Natural killer cell (primary cell): Measurements from ENCODE around the gene MYH7. TPM values are rescaled to one million over a fixed set of nuclear protein-coding genes. Genes with fewer than 3 reads are reported as not detected.

Experiments used
- ATAC-seq, 3 donors: fragments of 150-1000 bp in 2 of 3; fragments of 200-7000 bp in 1 of 3; cut with Tn5 transposase; 1 replicate in 1 of 3; 2 replicates in 2 of 3; pipeline ENCODE4 v1.10.0; 2021; ENCODE audit warnings: mild to moderate bottlenecking in 2 of 3, moderate library complexity in 2 of 3
- DNase-seq, 2 donors: peaks; one replicate each; pipeline versions ENCODE4 v3.0.0 to v3.0.0-alpha.2; 2013 to 2021; ENCODE audit warnings: mixed read lengths in 1 of 2
- H3K27ac ChIP-seq: one replicate; pipeline ENCODE4 v1.5.1; 2013; ENCODE audit warnings: mild to moderate bottlenecking, low read length
- H3K27me3 ChIP-seq: one replicate; pipeline ENCODE4 v1.6.1; 2013; ENCODE audit warnings: low read length; ENCODE audit not compliant: control insufficient read depth, insufficient read depth
- H3K36me3 ChIP-seq: one replicate; pipeline ENCODE4 v1.6.1; 2013; ENCODE audit warnings: low read length; ENCODE audit not compliant: control insufficient read depth, insufficient read depth
- H3K4me1 ChIP-seq: one replicate; pipeline ENCODE4 v1.6.1; 2013; ENCODE audit warnings: low read length; ENCODE audit not compliant: control insufficient read depth, insufficient read depth
- H3K4me3 ChIP-seq: one replicate; pipeline ENCODE4 v1.5.1; 2013; ENCODE audit warnings: low read length
- H3K9me3 ChIP-seq: one replicate; pipeline ENCODE4 v1.6.1; 2013; ENCODE audit warnings: low read length; ENCODE audit not compliant: control insufficient read depth, insufficient read depth
- H3K27ac Mint-ChIP-seq, 2 donors: one replicate each; pipeline ENCODE4 v1.8.0; 2022; ENCODE audit warnings: mild to moderate bottlenecking in 2 of 2, mixed read lengths in 2 of 2, moderate library complexity in 1 of 2
- H3K27me3 Mint-ChIP-seq, 2 donors: one replicate each; pipeline ENCODE4 v1.8.0; 2022; ENCODE audit warnings: low read depth in 2 of 2, mixed read lengths in 2 of 2
- H3K36me3 Mint-ChIP-seq: one replicate; pipeline ENCODE4 v1.8.0; 2022; ENCODE audit warnings: mixed read lengths
- H3K4me1 Mint-ChIP-seq, 2 donors: one replicate each; pipeline ENCODE4 v1.8.0; 2022; ENCODE audit warnings: mixed read lengths in 2 of 2
- H3K4me3 Mint-ChIP-seq: one replicate; pipeline ENCODE4 v1.8.0; 2022; ENCODE audit warnings: mild to moderate bottlenecking, moderate library complexity, mixed read lengths
- H3K9me3 Mint-ChIP-seq, 2 donors: one replicate each; pipeline ENCODE4 v1.8.0; 2022; ENCODE audit warnings: mixed read lengths in 2 of 2
- CTCF ChIP-seq: fragments of 200-600 bp; IDR thresholded peaks from one replicate; pipeline ENCODE4 v1.8.0; 2022; ENCODE audit warnings: antibody characterized with exemption
- WGBS: methylation state at CpG from one replicate; pipeline ENCODE4 v1.1.7; 2013; ENCODE audit warnings: missing lambda C conversion rate; ENCODE audit not compliant: insufficient coverage; 5-methylcytosine and 5-hydroxymethylcytosine counted together
- intact Hi-C: fragments of 100-400 bp; cut with micrococcal nuclease; formaldehyde crosslinking; loops from one replicate; pipeline ENCODE4 v1.14.2; 2022
- total RNA-seq, 4 donors: library from RNA; stranded (reverse); fragments of 120-200 nt in 1 of 4; gene quantifications; one replicate each; pipeline versions ENCODE4 v1.2.3 to v1.2.4, GENCODE V29; 2013 to 2022

The MYH7 gene
- total RNA-seq, 3 donors from 2014 or later (not counting 1 experiment from before 2014, with no cell fraction given) = not detected

GRCh38 chr14:23365036-23365731 is 70.3 kb downstream of the MYH7 start, which contains the start of gene EFS:
TSS of gene EFS (minus strand) at chr14:23365172. CDS start at chr14:23365025, 147 bp downstream.
- H3K27ac Mint-ChIP-seq = no peak within 1 kb of the TSS
- Histone ChIP-seq H3K4me3 (no peak within 1 kb of the TSS), H3K4me1 (no peaks in the 10 kb centered on the region), H3K27ac (no peak within 1 kb of the TSS), H3K9me3 (no peaks in the 10 kb centered on the region), H3K36me3 (no peaks in the 10 kb centered on the region), H3K27me3 (peaks cover 5% of the 10 kb centered on the region)
- 3% methylated on average over 74 of the region's 74 CpGs for WGBS
- no peak for ATAC-seq
- H3K4me3 Mint-ChIP-seq = no peak within 1 kb of the TSS
- peaks cover 32% of the 10 kb centered on the region in 2 donors for H3K27me3 Mint-ChIP-seq
- H3K9me3 Mint-ChIP-seq = no peaks in the 10 kb centered on the region
- no peak for DNase-seq
- TF ChIP-seq CTCF = no peak
- no peaks in the 10 kb centered on the region for H3K4me1 Mint-ChIP-seq
- intact Hi-C loops = no loop called here
- H3K36me3 Mint-ChIP-seq = no peaks in the 10 kb centered on the region

- WGBS = 38% methylated on average over 18 of the region's 21 CpGs
- intact Hi-C loops = no loop called here
- Mint-ChIP-seq H3K27ac (no peak overlapping the region), H3K4me3 (no peak overlapping the region), H3K27me3 (peaks cover 32% of the 10 kb centered on the region in 2 donors), H3K36me3 (no peaks in the 10 kb centered on the region), H3K9me3 (no peaks in the 10 kb centered on the region), H3K4me1 (no peaks in the 10 kb centered on the region)
- H3K4me1 ChIP-seq = no peaks in the 10 kb centered on the region
- no peaks in the 10 kb centered on the region for H3K36me3 ChIP-seq
- ATAC-seq (no peak), DNase-seq (no peak)
- TF ChIP-seq CTCF = no peak
- H3K9me3 ChIP-seq = no peaks in the 10 kb centered on the region
- H3K27me3 ChIP-seq = peaks cover 5% of the 10 kb centered on the region
- H3K27ac ChIP-seq = no peak overlapping the region
- no peak overlapping the region for H3K4me3 ChIP-seq
These were observed 71.1 kb downstream of the MYH7 start for GRCh38 chr14:23364164-23365035.

Other genes starting within 250 kb of the MYH7 start
- not detected for gene RNF212B, start 197.7 kb downstream of the MYH7 start, total RNA-seq
- 10 to 100 TPM in 1 of 3 donors, 1 to 10 TPM in 2; 5.1 to 10.1 (median 7.0) TPM for gene HOMEZ, start 149.5 kb downstream of the MYH7 start, total RNA-seq
- gene PPP1R3E, start 132.8 kb downstream of the MYH7 start, total RNA-seq = 10 to 100 TPM; 13.2 to 27.8 (median 25.1) TPM
- gene BCL2L2, start 128.8 kb downstream of the MYH7 start, total RNA-seq = 10 to 100 TPM; 13.8 to 25.3 (median 14.4) TPM
- 100 to 1,000 TPM; 226 to 261 (median 238) TPM for gene PABPN1, start 114.2 kb downstream of the MYH7 start, total RNA-seq
- gene SLC22A17, start 82.8 kb downstream of the MYH7 start, total RNA-seq = under 1 TPM in 2 of 3 donors, not detected in 1; 0.28 to 1.00 TPM
- not detected for gene EFS, start 70.5 kb downstream of the MYH7 start, total RNA-seq
- not detected for gene IL25, start 62.9 kb downstream of the MYH7 start, total RNA-seq
- gene CMTM5, start 58.6 kb downstream of the MYH7 start, total RNA-seq = 1 to 10 TPM in 2 of 3 donors, not detected in 1; 2.9 to 4.5 TPM
- not detected for gene MYH6, start 27.4 kb downstream of the MYH7 start, total RNA-seq
- 100 to 1,000 TPM; 110 to 136 (median 126) TPM for gene NGDN, start 34.0 kb upstream of the MYH7 start, total RNA-seq
- gene ZFHX2, start 116.1 kb upstream of the MYH7 start, total RNA-seq = under 1 TPM; 0.07 to 0.72 (median 0.45) TPM
- gene THTPA, start 120.6 kb upstream of the MYH7 start, total RNA-seq = 10 to 100 TPM; 16.5 to 19.3 (median 19.1) TPM
- 100 to 1,000 TPM; 219 to 296 (median 259) TPM for gene AP1G2, start 132.1 kb upstream of the MYH7 start, total RNA-seq
- gene JPH4, start 143.1 kb upstream of the MYH7 start, total RNA-seq = under 1 TPM in 1 of 3 donors, not detected in 2; 0.25 TPM
- under 1 TPM in 1 of 3 donors, not detected in 2; 0.50 TPM for gene DHRS2, start 200.7 kb upstream of the MYH7 start, total RNA-seq